ENCODE measurements around the gene ARHGAP23. TPM values are rescaled to one million over a fixed set of nuclear protein-coding genes. Genes with fewer than 3 reads are reported as not detected.

Gene ARHGAP23
- total RNA-seq, 1 experiment from 2014 or later, result 31.7 TPM

DNA sequence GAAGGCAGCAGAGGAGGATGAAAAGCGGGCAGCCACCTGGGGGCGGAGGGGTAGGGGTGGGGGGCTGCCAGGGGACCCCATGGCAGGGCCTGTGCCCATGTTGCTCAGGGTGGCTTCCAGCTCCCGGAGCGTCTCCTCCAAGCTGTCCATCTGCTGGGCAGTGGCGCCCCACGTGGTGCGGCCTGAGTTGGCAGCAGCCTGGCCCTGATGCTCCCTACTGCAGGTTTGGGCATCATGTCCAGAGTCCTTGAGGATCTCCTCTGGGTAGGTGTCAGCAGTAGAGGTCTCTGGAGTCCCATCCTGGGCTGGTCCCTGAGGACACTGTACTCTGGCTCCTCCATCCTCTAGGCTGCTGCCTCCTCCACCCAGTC lies 116.6 kb downstream of the ARHGAP23 start:
- DNase-seq (ENCODE audit: low read depth), result no peak

DNA sequence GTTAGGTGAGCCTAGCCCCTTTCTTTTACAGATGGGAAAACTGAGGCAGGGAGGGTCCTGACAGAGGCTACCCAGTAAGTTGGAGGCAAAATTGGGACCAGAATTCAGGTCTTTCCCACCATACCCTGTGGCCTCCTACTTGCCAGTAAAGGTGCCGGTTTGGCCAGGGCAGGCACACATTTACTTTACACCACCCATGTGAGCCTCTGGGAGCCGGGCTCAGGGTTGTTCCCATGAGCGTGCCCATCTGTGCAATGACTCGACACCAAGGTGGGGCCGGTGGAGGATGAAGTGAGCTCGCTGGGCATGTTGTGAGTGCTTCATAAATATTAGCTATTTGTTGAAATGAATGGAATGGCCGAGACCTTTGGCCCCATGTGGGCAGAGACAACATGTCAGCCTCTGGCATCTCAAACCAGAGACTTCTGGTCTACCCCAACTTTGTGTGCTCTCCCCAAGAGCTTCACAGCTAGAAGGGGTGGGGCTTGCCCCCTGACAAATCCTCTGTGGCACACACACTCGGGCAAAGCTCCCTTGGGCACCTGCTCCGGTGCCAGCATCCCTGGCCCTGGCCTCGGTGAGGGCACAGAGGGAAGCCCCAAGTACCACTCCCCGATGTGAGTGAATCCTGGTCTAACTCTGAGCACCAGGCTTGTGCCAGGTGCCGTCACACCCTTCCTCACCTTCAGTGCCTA lies 117.4 kb downstream of the ARHGAP23 start:
- no peak for DNase-seq (ENCODE audit: low read depth)

DNA sequence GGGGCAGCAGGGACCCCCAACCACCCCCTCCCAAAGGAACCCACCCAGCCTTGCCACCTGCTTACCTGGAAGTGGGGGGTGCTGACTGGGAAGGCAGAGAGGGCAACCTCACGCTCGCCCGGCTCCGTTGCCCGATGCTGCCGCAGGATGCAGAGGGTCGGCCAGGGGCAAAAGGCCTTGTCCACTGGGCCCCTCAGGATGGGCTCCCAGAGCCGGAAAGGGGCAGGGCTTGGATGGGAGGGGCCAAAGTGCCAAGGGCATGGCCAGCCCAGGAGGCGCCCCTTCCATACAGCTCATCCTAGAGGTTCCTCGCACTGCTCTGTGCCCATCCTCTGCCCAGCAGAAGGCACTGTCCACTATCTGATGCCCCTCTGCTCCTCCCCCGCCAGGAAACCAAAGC lies 118.1 kb downstream of the ARHGAP23 start:
- no peak for DNase-seq (ENCODE audit: low read depth)

DNA sequence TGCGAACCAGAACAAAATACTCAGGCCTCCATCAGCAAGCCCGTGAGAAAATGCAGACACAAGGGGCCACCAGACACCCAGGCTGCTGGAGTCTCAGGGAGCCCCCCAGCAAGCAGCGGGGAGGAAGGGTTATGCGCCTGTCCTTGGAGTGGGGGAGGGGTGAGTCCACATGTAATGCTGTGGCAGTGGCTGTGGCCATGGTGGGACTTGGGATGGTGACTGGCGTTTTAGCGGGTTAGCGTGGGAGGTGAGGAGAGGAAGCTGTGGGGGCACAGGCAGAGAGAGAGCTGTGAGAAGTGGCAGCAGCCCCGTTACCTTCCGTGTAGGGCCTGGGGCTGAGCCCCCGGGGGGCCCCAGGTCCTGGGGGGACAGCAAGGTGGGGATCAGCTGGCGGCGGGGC lies 119.2 kb downstream of the ARHGAP23 start:
- no peak for DNase-seq (ENCODE audit: low read depth)

DNA sequence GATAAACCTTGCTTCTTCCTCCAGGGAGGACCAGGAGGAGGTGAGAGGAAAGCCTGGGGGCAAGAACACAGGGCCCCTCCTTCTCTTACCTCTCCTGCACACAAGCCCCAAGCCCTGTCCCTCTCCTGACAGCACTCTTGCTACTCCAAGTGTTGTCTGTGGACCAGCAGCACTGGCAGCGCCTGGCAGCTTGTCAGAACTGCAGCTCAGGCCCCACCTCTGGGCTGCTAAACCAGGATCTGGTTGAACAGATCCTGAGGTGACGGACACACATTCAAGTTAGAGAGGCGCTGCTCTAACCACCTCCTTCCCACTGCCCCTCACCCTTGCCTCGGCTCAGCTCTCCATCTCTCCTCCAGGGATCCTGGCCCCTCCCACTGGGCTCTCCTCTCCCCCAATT lies 121.0 kb downstream of the ARHGAP23 start:
- no peak for DNase-seq (ENCODE audit: low read depth)

DNA sequence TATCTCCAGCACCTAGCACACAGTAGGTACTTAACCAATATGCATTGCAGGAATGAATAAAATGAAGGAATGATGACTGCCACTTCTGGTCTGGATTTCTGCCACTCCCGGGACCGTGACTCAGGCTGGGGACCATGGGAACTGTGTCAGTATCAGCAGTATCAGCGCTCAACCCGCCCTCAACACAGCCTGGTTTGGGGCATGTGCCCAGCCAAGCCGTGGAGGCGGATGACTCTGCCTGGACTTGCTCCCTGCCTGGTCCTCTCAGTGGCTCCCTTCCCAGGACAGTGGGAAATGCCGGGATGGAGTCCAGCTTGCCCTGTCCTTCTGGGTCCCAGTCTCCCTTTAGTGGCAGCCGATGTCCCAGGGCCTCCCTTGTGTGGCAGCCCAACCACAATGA lies 122.4 kb downstream of the ARHGAP23 start:
- DNase-seq (ENCODE audit: low read depth), result peak; percentile 51

DNA sequence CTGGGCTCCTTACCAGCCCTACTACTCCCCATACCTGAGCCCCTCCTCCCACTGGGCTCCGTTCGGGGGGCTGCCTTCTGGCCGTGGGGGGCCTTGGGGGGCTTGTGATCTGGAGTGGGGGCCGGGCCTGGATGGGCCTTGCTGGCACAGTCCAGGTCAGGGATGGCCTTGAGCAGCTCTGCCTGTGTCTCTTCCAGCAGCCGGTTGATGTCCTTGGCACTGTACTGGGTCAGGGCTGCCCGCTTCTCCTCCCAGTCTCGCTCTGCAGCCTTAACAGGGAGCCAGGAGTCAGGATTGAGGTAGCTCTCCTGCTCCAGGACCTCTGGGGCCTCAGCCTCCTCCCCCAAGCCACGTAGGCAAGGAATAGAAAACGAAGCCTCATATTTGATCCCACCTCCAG lies 122.9 kb downstream of the ARHGAP23 start:
- DNase-seq (ENCODE audit: low read depth), result no peak

DNA sequence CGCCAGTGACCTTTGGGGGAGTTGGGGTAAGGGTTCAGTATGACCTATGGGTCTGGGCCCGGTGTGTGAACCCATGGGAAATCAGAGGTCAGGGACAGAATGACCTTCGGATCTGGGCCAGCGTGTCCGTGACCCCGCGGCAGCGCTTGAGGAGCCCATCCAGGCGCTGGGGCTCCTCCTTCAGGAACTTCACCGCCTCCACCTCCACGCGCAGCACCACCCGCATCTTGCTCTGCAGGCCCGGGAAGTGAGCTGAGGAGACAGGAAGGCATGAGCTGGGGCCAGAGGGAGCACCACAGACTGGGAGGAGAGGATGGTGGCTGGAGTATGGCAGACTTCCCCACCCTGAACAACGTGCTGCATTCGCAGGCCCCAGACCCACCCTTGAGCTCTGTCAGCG lies 124.1 kb downstream of the ARHGAP23 start:
- DNase-seq (ENCODE audit: low read depth), result no peak

DNA sequence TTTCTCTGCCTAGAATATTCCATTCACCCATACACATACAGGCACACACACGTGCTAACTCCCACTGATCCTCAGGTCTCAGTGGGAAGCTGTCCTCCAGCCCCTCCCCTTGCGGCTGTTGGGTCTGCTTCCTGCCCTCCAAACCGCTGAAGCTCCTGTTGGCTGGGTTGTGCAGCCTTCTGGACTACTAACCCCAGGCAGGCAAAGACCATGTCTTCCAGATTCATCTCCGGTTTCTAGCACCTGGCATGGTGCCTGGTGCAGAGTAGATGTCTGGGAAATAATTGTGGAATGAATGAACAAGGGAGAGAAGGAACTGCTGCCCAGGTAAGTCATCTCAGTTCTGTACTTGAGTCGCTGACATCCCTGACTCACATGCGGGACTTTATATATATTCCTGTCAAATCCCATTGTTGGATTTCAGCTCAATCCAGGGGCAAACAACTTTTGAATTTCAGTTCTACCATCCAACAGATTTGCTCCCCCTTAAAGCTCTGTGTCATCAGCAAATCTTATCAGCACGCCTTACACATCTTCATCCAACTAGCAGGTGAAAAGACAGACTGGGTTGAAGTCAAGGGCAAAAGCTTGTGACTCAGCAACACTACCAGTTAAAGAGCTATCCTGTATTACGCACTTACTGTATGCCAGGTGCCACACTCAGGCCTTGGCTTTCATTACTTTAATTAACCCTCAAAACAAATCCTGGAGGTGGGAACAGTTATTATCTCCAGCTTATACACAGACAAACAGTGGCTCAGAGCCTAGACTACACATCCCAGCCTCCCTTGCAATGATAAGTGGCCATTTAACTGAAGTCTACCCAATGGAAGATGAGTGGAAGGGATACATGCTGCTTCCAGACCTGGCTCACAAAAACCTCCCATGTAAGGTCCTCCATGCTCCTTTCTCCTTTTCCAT lies 126.4 kb downstream of the ARHGAP23 start:
- no peak for DNase-seq (ENCODE audit: low read depth)

DNA sequence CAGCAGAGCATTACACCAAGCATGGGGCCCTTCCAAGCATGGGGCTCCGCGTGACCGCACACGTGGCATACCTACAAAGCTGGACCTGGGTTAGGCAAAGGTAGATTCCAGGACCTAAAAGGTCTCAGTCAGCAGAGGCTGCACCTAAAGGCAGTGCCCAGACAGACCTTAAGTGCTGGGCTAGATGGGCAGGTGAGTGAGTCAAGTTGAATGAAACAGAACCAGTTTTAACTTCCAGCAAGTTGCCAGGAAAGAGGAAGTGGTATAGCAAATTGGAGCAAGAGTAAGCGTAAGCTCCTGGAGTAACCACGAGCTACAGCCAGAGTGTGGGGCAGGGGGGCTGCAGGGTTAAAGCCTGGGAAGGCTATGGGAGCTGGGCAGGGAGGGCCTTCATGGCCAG lies 128.0 kb downstream of the ARHGAP23 start:
- DNase-seq (ENCODE audit: low read depth), result no peak

DNA sequence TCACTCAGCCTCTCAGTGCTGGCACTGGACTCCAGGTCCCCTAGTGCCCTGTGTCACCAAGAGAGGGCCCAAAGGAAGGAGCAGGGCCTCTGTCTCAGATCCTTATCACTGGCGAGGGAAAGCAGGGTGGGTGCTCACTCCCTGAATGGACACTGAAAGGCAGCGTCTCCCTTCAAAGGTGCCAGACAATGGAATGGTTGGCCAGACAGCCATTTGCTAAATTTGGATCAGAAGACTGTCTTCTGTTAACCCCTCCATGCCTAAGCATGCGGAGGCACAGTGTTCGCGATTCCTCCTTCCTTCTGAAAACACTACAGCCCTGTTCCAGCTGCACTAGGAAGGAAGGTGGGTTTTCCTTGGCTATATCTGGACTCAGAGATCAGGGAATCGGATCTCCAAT lies 129.1 kb downstream of the ARHGAP23 start:
- no peak for DNase-seq (ENCODE audit: low read depth)

DNA sequence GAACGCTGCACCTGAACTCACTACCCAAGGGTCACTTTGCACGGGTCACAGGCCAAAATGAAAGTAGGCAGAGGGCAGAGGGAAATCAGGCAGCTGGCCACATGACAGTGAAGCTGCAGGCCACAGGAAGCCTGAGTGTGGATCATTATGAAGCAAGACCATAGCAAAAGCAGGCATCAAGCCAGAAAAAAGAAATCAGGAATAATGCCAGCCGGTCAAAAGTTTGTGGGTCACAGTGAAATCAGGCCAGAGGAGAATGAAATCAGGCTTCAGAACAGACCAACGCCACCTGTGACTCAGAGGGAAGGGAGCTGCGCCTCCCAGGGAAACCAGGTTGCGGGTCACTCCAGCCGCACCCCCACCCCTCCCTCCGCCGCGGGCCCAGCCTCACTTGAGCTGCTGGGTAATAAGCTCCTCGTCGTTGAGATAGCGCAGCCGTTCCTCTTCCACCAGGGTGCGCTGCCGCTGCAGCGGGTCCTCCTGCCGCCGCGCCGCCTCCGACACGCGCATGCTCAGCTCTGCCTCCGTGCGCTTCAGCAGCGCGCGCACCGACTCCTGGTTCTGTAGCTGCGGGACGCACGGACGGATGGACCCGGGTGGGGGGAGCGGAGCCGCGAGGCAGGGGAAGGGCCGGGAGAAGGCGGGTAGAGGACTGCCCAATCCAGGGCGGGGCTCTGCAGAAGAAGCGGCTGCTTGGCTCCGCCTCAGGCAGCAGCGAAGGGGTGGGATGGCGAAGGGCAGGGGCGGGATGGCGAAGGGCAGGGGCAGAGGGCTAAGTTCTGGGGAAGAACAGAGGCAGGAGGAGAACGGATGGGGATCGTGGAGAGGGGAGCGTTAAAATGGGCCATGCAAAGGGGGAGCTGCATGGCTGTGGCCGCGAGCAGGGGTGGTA lies 129.8 kb downstream of the ARHGAP23 start:
- peak; percentile 86 for DNase-seq (ENCODE audit: low read depth)

DNA sequence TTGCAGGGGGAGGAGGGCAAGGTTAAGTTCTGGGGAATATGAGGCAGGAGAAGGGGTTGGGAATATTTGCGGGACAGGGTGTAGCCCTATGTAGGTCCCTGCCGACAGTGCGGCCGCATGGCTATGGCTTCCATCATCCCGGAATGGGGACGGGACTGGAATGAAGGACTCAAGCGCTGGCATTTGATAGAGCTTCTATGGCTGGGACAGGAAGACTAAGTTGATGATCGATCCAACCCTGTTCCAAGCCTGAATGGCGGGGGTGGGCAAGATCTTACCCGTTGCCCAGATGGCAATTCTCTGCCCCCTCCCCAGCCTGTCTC lies 130.4 kb downstream of the ARHGAP23 start:
- DNase-seq (ENCODE audit: low read depth), result no peak

DNA sequence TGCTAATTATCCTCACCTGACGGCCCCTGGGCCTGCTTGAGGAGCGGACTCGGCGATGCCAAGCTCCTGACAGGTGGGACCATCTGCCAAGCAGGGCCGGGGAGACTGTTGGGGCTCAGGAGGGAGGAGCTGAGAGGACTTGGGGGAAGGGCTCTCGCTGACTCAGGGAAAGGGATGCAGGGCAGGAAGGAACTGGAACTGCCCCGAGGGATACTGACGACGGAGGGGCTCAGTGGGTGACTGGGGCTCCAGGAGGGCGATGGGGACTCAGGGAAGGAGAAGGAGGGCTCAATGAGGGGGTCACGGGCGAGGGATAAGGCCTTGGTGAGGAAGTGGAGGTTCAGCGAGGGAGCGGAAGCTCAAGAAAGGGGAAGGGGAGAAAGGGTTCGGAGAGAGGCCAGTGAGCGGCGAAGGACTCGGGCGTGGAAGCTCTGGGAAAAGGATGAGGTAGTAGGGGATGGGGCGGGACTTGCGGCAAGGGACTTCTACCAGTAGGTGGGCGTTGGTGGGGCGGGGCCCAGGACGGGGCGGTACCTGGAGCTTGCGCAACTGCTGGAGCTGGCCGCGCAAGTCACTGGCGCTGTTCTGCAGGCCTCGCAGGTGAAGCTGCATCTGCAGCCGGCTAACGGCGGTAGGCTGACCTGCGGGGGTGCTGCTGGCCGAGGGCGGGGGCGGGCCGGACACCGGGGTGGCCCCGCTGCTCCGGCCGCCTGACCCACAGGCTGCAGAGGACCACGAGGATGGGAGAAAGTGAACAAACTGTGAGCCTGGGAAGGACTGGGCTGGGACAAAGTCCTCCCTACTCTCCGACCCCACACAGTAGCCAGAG lies 131.0 kb downstream of the ARHGAP23 start:
- peak; percentile 44 for DNase-seq (ENCODE audit: low read depth)

DNA sequence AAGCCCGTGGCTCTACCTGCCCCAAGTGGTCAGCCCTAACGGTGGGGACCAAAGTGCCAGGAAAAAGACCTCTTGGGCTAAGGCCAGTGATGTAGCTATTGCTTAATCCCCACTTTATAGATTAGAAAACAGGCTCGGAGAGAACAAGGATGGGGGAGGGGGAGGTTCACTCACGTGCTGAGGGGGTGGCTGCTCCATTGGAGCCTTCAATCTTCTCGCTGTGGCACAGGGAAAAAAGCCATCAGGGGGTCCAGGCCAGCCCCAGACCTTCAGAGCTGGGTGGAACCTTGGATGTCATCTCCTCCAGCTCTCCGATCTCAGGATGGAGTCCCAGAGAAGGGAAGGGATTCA lies 131.6 kb downstream of the ARHGAP23 start:
- DNase-seq (ENCODE audit: low read depth), result no peak

DNA sequence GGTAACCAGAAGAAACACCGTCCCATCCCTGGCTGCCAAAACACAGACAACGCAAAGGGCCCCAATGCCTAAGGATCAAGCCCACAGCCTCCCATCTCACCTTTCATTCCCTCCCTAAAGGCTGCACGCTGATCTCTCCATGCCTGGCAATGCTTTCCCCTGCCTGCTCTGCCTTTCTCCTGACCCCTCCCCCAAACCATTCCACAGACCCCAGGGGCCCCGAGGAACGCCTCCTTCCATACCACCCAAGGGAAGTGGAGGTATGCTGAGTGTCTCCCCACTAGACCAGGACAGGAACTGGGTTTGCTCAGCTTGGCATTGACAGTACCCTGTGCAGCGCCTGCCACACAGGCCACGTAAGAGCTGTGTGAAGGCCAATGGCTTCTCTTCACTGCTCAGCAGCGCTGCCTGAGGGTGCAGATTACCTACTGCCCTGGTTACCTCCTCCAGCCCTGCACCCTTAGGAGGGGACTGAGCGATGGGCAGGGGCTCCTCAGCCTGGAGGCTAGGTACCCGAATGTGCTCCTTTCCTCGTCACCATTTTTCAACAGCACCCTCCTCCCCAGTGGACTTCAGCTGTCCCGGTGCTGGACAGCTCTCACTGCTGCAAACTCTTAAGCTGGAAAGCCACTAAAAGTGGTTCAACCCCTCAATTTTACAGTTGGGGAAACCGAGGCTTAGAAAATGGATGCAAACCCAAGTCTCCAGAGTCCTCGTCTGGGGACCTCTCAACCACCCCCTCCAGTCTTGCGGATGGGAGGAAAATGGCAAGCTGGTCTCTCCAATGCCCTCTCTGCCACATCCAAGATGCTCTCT lies 132.4 kb downstream of the ARHGAP23 start:
- no peak for DNase-seq (ENCODE audit: low read depth)

DNA sequence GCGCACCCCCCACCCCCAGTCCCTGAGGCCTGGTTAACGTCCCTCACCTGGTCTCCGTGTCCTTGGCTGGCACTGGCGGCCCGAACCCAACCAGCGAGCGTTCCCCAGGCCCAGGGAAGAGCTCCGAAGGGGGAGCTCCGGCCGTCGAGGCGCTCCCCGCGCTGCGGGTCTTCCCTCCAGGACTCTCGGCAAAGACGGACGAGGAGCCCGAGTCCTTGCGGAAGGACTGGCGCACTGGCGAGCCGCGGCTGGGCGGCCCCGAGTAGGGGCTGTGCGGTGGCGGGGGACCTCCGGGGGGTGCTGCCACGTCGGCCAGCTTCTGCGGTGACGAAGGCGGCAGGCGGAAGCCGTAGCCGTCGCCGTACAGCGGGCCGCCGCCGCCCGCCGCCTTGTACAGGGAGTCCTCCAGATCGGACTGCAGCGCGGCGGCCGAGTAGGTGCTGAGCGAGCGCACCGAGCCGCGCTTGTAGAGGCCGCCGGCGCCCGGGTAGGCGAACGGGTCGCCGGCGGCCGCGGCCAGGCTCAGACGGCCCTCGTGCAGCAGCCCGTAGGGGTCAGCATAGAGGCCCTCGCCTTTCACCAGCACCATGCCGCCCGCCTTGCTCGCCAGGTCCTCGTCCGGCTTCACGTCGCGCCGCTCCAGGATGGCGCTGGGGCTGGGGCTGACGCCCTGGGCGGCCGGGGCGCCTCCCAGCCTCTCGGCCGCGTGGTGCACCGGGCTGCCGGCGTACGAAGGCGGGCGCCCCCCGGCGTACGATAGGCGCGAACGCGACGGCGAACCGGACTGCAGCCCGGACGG lies 133.4 kb downstream of the ARHGAP23 start:
- DNase-seq (ENCODE audit: low read depth), result no peak

All from LHCN-M2 (cell line).